ENCODE results near the gene TET2. TPM values are rescaled to one million over a fixed set of nuclear protein-coding genes. Genes with fewer than 3 reads are reported as not detected.

The TET2 gene
- total RNA-seq, 4 donors from 2014 or later, result 30.3 to 57.6 (median 38.8) TPM

- H3K27ac ChIP-seq, result no peak overlapping the region
- peaks cover 0 to 13% (median 3%) of the 10 kb centered on the region in 4 donors for H3K4me1 ChIP-seq
- no peaks in the 10 kb centered on the region for H3K27me3 ChIP-seq
- no peak for DNase-seq
- no peak for TF ChIP-seq POLR2A (IDR thresholded peaks at IDR 0.05)
- no peak for TF ChIP-seq CTCF (IDR thresholded peaks at IDR 0.05)
- H3K9me3 ChIP-seq, result no peaks in the 10 kb centered on the region
- H3K4me3 ChIP-seq, result no peak overlapping the region
- H3K36me3 ChIP-seq, result no peaks in the 10 kb centered on the region
Observed at GRCh38 chr4:105158837-105159236, 12.2 kb downstream of the TET2 start.

GRCh38 chr4:105162123-105162796, 15.6 kb downstream of the TET2 start:
- DNase-seq, result no peak
- Histone ChIP-seq H3K4me1 (no peaks in the 10 kb centered on the region), H3K9me3 (no peaks in the 10 kb centered on the region), H3K27ac (no peak overlapping the region), H3K4me3 (no peak overlapping the region), H3K27me3 (no peaks in the 10 kb centered on the region), H3K36me3 (no peaks in the 10 kb centered on the region)
- TF ChIP-seq CTCF (IDR thresholded peaks at IDR 0.05), result no peak
- no peak for TF ChIP-seq POLR2A (IDR thresholded peaks at IDR 0.05)

GRCh38 chr4:105164548-105164947, 17.9 kb downstream of the TET2 start:
- H3K27ac ChIP-seq, result no peak overlapping the region
- no peaks in the 10 kb centered on the region for H3K9me3 ChIP-seq
- H3K4me1 ChIP-seq, result no peaks in the 10 kb centered on the region
- no peak for DNase-seq
- no peaks in the 10 kb centered on the region for H3K27me3 ChIP-seq
- no peak overlapping the region for H3K4me3 ChIP-seq
- H3K36me3 ChIP-seq, result no peaks in the 10 kb centered on the region
- no peak for TF ChIP-seq CTCF (IDR thresholded peaks at IDR 0.05)
- no peak for TF ChIP-seq POLR2A (IDR thresholded peaks at IDR 0.05)

GRCh38 chr4:105166066-105166465, 19.4 kb downstream of the TET2 start:
- no peaks in the 10 kb centered on the region for H3K27me3 ChIP-seq
- no peaks in the 10 kb centered on the region for H3K9me3 ChIP-seq
- H3K27ac ChIP-seq, result no peak overlapping the region
- no peak overlapping the region for H3K4me3 ChIP-seq
- no peak for DNase-seq
- no peaks in the 10 kb centered on the region for H3K4me1 ChIP-seq
- H3K36me3 ChIP-seq, result no peaks in the 10 kb centered on the region
- TF ChIP-seq CTCF (IDR thresholded peaks at IDR 0.05) (no peak), POLR2A (IDR thresholded peaks at IDR 0.05) (no peak)

- TF ChIP-seq CTCF (IDR thresholded peaks at IDR 0.05) (no peak), POLR2A (IDR thresholded peaks at IDR 0.05) (no peak)
- no peak overlapping the region for H3K27ac ChIP-seq
- no peak for DNase-seq
- no peaks in the 10 kb centered on the region for H3K36me3 ChIP-seq
- H3K9me3 ChIP-seq, result no peaks in the 10 kb centered on the region
- no peaks in the 10 kb centered on the region for H3K4me1 ChIP-seq
- H3K4me3 ChIP-seq, result no peak overlapping the region
- H3K27me3 ChIP-seq, result no peaks in the 10 kb centered on the region
Observed at GRCh38 chr4:105170711-105171110, 24.0 kb downstream of the TET2 start.

GRCh38 chr4:105171912-105172311, 25.2 kb downstream of the TET2 start:
- Histone ChIP-seq H3K4me1 (no peaks in the 10 kb centered on the region), H3K27me3 (no peaks in the 10 kb centered on the region), H3K36me3 (no peaks in the 10 kb centered on the region), H3K9me3 (no peaks in the 10 kb centered on the region), H3K4me3 (no peak overlapping the region), H3K27ac (no peak overlapping the region)
- TF ChIP-seq POLR2A (IDR thresholded peaks at IDR 0.05) (no peak), CTCF (IDR thresholded peaks at IDR 0.05) (no peak)
- DNase-seq, result no peak
